Iris pigment epithelial cell (primary cell): Measurements from ENCODE around the gene CSF3R.

Experiments
- DNase-seq: peaks from one replicate; pipeline ENCODE4 v3.0.0-alpha.2; 2011; ENCODE audit warnings: low read depth

The CSF3R gene

DNA sequence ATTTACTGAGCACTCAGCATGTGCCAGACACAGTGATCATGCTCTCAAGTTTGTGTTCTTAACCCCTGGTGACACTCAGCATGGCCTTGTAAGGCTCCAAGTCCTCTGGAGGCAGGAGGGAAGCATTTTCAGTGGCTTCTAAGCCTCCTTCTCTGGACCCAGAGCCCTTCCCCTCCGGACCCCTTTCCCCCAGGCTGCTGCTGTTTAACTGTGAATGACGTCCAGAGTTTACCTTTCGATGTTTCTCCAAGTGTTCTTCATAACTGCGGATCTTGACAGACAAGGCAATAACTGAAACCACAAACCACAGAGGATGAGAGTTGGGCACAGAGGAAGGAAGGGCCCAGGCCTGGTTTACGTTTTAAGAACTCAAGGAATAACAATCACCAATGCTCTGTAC is 25.0 kb downstream of the CSF3R start:
- peak; percentile 71 for DNase-seq

GRCh38 chr1:36456391-36456928 is 26.3 kb downstream of the CSF3R start:
- no peak for DNase-seq

DNA sequence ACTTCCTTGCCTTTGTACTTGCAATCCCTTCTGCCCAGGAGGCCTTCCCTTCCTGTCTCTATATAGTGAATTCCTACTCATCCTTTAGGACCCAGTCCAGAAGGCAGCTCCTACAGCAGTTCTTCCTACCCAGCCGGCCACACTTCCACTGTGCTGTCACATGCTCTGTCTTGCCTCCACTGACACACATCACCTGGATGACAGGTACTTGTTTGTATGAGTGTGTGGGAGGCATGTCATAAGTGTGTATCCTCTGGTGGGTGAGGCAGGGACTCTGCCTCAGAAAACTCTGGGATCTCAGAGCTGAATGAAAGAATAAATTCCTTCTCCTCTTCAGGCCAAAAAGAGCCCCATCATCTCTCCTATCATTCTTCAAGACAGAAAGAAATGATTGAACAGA is 27.3 kb downstream of the CSF3R start:
- DNase-seq = no peak

GRCh38 chr1:36453600-36454388 is 28.9 kb downstream of the CSF3R start:
- DNase-seq = no peak

GRCh38 chr1:36453051-36453450 is 29.7 kb downstream of the CSF3R start:
- DNase-seq = no peak

GRCh38 chr1:36450919-36451305 is 31.8 kb downstream of the CSF3R start:
- no peak for DNase-seq

GRCh38 chr1:36450270-36450918 is 32.3 kb downstream of the CSF3R start, which contains the start of gene OSCP1:
OSCP1 (minus strand) TSS chr1:36450451; CDS start chr1:36450369, 82 bp downstream.
- DNase-seq = peak; percentile 96

DNA sequence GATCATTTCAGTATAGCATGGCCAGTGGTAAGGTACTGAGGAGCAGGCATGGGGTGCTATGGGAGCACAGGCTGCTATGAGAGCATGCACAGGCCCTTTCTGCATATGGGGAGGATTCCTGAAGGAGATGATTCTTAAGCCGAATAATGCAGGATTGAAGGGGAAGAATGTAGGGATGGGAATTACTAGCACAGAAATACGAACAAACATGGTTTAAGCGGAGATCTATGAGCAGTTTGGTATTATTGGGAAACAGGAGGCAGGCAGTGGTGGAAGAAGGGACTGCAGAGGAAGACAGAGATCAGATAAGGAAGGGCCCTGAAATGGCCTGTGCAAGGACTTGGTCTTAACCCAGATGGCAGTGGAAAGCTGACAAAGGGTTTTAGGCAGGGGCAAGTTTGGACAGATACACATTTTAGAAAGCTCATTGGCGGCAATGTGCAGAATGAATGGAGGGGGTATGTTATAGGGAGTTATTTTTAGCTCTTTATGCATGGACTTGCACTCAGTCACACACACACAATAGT is 34.1 kb downstream of the CSF3R start:
- DNase-seq = no peak

DNA sequence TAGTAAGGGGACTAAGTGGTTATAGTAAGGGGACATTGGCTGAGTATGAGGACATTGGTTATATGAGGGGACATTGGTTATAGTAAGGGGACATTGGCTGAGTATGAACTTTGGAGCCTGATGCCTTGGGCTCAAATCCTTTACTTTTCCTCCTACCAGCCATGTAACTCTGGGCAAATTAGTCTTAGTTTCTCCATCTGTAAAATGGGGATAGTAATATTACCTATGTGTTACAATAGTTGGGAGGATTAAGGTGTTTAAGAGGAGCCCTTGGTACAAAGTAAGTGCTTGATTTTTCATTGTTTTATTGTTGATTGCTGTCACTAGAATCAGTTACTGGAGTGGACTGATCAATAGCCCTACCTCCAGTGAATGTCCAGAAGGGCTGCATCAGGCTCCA is 35.3 kb downstream of the CSF3R start:
- no peak for DNase-seq

- no peak for DNase-seq
Observed at GRCh38 chr1:36446746-36447145, 36.0 kb downstream of the CSF3R start.

DNA sequence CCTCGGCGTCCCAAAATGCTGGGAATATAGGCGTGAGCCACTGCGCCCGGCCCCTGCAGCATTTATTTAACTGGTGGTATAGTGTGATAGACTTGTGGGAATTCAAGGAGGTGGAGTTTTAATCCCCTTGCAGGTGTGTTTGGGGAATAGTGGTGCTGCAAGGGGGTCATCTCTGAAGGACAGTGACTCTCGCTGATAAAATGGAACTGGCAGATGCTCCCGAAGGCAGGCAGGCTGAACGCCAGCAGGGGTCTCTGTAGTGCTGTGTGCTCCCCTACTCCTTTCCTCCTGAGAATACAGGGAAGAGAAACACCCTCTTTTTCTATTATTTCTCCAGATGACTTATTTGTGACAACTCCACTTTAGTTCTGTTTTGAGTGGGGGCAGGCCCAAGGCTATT is 36.4 kb downstream of the CSF3R start:
- peak; percentile 18 for DNase-seq

- no peak for DNase-seq
Observed at GRCh38 chr1:36443297-36443696, 39.4 kb downstream of the CSF3R start.

- no peak for DNase-seq
Observed at GRCh38 chr1:36442337-36442736, 40.4 kb downstream of the CSF3R start.

DNA sequence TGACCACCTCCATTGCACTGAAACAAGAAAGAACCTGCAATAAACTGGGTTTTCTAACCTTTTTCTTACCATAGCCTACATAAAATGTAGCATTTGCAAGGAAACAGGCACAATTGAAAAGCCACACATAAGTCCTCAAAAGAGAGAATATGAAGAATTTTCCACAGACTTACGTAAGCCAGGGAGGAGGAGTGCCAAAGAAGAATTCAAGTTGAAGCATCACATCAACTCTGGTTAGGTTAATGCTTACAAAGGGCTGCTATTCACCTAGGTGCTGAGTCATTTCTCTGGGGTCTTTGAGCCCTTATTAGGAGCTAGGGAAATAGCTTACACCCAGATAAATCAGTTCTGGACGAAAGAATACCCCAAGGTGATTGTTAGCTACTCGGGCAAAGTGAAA is 42.1 kb downstream of the CSF3R start:
- no peak for DNase-seq

DNA sequence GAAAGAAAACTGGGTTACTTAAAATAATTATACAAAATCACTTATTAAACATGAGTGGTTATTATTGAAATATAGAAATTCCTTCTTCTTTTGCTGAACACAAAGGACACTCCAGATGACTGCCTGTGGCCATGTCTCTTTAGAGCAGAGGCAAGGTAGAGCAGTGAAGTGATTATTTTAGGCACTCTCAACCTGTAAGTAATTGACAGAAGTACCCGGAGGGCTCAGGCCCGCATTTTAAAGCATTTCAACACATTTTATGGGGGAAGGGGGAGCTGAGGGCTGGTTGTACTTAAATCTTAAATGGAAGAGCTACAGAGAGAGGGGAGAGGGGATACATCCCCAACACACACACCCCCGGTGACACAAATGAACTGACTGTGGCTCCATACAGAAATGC is 42.7 kb downstream of the CSF3R start:
- no peak for DNase-seq

- no peak for DNase-seq
Observed at GRCh38 chr1:36438715-36439114, 44.0 kb downstream of the CSF3R start.

GRCh38 chr1:36436821-36437220 is 45.9 kb downstream of the CSF3R start:
- peak; percentile 67 for DNase-seq

DNA sequence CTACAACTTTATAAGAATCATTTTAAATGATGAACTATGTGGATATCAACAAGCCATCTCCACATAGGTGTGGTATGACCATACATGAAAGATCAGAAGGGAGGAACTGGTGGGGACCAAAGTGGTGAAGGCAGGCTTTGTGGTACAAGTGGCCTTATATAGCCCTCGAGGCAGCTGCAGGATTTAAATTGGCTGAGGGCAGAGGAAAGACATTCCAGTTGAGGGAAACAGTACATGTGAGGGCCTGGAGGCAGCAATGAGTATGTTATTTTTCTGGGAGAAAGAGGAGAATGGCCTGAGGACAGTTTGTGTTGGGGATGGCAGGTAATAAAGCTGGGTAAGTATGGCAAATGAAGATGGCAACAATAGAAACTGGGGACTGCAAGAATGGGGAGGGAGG is 49.6 kb downstream of the CSF3R start:
- no peak for DNase-seq

GRCh38 chr1:36432616-36433015 is 50.1 kb downstream of the CSF3R start:
- DNase-seq = no peak

DNA sequence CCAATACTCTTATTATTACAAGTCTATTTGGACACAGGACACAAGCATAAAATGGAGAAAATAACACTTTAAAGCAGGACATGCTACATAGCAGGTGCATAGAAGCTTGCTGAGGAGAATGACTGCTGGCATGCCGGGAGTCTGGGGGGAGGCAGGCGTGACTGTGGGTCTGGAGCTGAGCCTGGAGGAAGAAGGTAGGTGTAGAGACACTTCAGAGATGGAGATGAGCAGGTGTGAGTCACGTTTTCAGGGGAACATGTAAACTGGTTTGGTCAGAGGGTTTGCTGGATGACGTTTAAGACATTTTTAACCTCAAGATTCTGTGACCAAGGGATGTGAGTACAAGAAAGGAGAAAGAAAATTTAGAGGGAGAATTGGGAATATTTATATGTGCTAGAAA is 56.9 kb downstream of the CSF3R start:
- DNase-seq = no peak

- DNase-seq = no peak
Observed at GRCh38 chr1:36421649-36422048, 61.1 kb downstream of the CSF3R start.

DNA sequence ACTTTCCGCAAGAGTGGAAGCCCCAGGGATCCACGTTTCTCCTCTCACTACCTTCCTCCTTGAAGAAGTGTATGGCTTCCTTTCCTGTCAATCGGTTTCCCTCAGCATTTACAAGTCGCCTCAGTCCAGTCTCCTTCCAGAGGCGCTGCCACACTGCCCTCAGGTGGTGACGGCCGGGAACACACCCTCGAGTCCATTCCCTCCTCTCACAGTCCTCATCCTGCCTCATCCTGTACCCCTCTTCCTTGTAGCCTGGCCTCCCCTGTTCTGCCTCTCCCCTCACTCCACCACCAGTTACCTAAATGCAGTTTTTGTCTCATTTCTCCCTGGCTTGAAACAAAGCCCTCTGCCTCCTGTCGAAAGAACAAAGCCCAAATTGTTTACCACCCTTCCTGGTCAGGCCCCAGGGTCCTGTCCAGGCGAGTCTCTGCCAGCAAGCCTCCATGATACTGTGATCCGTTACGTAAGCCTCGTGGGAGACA is 61.8 kb downstream of the CSF3R start:
- DNase-seq = peak; percentile 82

DNA sequence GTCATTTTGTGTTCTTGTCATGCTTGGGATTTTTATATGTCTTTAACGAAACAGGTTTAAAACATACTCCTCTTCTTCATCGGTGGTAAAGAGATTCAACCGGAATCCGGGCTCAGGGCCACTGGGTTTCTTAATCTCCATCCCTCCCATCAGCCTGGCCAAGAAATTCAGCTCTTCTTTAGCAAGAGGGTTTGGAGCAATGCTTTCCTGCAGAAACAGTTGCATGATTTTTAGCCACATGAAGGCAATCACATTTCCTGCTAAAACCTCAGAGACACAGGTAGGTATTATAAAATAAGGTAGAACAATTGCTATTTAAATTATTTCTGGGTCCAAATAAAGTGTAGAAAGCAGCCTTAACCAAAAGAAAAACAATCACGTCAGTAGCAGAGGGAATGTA is 62.3 kb downstream of the CSF3R start:
- peak; percentile 50 for DNase-seq
